GM10847 (cell line): Measurements from ENCODE around the gene CHAC2.
A peak's percentile ranks its signal among the peaks of the same experiment; 100 is the strongest.

Experiments used
- POLR2A ChIP-seq: IDR thresholded peaks from 2 replicates; pipeline ENCODE4 v1.6.1; 2011; ENCODE audit not compliant: insufficient read length; ENCODE audit errors: extremely low read depth

Gene CHAC2

GRCh38 chr2:53769318-53769945, 1.8 kb downstream of the CHAC2 start:
- TF ChIP-seq POLR2A = no peak

DNA sequence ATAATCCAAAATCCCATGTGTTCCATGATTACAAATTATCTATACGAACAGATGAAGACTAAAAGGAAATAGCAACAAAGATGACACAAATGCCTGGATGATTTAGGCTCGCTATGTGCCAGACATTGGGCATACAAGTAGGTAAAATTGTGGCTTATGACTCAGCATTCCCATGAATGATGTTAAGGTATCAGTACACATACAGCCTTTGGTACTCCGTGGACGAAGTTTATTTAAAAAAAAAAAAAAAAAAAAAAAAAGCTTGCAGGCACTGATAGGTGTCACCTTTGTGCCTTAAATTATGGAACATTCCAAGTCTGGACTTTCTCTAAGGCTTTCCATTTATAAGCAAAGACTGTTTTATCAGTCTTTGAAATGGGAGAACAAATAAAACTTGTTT, 2.7 kb downstream of the CHAC2 start:
- TF ChIP-seq POLR2A = no peak

DNA sequence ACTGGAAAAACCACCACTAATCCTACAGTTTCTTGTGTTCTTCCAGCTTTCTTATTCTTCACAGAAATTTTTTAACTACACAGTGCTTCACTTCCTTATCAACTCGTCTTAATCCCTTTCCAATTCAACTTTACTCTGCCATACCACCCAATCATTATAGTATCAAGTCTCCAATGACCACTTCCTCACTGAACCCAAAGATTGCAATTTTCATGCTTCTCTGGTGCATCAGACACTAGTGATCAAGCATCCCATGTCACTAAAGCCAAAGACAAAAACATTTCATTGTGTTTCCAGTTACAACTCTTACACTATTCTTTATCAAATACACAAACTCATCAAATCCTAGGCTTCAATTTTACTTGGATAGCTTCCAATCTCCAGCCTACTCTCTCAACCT, 9.5 kb downstream of the CHAC2 start:
- no peak for TF ChIP-seq POLR2A

DNA sequence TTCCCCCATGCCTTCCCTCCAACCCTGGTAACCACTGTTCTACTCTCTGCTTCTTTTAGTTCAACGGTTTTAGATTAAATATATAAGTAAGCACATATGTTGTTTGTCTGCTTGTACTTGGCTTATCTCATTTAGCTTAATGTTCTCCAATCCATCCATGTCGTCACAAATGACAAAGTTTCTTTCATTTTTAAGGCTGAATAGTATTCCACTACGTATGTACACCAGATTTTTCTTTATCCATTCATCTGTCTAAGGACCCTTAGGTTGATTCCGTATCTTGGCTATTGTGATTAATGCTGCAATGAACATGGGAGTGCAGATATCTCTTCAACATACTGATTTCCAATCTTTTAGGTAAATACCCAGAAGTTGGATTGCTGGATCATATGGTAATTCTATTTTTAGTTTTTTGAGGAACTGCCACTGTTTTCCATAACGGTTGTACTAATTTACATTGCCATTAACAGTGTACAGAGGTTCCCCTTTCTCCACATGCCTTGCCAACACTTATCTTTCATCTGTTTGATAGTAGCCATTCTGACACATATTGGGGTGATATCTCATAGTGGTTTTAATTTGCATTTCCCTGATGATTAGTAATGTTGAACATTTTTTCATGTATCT, 11.0 kb downstream of the CHAC2 start:
- no peak for TF ChIP-seq POLR2A

- no peak for TF ChIP-seq POLR2A
These were observed 12.5 kb downstream of the CHAC2 start for GRCh38 chr2:53780056-53780455.

DNA sequence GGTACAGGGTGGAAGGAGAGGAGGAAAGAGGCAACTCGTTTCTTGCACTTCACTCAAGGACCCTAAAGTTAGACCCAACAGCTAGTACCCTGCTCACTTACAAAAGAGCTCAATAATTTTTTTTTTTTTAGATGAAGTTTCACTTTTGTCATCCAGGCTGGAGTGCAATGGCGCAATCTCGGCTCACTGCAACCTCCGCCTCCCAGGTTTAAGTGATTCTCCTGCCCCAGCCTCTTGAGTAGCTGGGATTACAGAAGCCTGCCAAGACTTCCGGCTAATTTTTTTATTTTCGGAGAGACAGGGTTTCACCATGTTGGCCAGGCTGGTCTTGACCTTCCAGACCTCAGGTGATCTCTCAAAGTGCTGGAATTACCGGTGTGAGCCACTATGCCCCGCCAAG, 15.1 kb downstream of the CHAC2 start:
- no peak for TF ChIP-seq POLR2A

DNA sequence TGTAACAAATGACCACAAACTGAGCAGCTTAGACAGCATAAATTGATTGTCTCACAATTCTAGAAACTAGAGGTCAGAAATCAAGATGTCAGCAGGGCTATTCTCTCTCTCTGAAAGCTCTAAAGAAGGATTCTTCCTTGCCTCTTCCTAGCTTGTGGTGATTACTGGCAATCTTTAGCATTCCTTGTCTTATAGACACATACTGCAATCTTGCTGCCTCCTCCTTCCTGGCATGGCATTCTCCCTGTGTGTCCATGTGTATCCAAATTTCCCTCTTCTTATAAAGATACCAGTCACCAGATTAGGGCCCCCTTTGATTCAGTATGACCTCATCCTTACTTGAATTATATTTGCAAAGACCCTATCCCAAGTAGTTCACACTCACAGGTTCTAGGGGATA, 16.8 kb downstream of the CHAC2 start:
- no peak for TF ChIP-seq POLR2A

- TF ChIP-seq POLR2A = no peak
These were observed 17.8 kb downstream of the CHAC2 start for GRCh38 chr2:53785366-53785765.

DNA sequence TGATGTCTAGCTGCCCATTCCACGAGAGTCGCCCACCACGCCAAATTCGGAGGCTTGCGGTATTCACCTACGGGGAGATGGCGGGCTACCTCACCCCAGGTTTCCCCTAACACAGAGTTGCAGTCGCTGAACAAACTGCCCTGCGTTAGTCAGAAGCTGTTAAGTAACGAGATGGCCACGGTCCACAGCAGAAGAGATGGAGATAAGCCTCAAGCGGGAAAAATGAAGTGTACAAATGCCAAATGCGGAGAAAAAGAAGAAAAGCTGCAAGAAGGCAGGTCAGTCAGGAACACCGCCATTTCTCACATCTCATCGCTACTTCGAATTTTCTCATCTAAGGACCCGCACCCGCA, 18.7 kb downstream of the CHAC2 start:
- no peak for TF ChIP-seq POLR2A

- TF ChIP-seq POLR2A = peak; percentile 63
These were observed 19.4 kb downstream of the CHAC2 start, which contains the start of the genes ASB3 and ERLEC1 for GRCh38 chr2:53786705-53787613. Gene ASB3, minus strand, starts transcription at chr2:53786953. Its CDS starts 21,381 bp downstream, at chr2:53765572. Gene ERLEC1, plus strand, starts transcription at chr2:53787044. Its CDS starts 167 bp downstream, at chr2:53787211.

- no peak for TF ChIP-seq POLR2A
These were observed 20.1 kb downstream of the CHAC2 start for GRCh38 chr2:53787614-53788289.

DNA sequence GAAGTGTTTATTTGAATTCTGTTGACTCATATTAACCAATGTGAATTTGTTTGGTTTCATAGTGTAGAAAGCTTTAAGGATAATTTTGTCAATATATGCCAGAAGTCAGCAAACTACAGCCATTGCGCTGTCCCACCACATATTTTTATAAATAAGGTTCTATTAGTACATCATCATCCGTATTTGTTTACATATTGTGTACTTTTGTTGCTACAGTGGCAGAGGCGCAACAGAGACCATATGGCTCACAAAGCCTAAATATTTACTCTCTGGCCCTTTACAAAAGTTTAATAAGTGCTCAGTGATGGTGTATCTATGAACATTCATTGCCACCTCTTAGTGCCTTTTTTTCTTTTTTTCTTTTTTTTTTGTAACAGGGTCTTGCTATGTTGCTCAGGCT, 25.7 kb downstream of the CHAC2 start:
- no peak for TF ChIP-seq POLR2A

DNA sequence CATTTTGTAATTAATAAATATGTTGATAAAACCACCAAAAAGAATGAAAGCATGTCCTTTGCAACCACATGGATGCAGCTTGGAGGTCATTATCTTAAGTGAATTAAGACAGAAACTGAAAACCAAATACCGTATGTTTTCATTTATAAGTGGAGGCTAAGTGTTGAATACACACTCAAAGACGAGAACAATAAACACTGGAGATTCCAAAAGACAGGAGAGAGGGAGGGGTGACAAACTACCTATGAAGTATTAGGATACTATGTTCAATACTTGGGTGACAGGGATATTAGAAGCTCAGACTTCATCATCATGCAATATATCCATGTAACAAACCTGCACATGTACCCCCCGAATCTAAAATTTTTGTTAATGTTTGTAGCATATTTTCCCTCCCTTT, 26.2 kb downstream of the CHAC2 start:
- TF ChIP-seq POLR2A = no peak

GRCh38 chr2:53801547-53801946, 33.9 kb downstream of the CHAC2 start:
- no peak for TF ChIP-seq POLR2A

DNA sequence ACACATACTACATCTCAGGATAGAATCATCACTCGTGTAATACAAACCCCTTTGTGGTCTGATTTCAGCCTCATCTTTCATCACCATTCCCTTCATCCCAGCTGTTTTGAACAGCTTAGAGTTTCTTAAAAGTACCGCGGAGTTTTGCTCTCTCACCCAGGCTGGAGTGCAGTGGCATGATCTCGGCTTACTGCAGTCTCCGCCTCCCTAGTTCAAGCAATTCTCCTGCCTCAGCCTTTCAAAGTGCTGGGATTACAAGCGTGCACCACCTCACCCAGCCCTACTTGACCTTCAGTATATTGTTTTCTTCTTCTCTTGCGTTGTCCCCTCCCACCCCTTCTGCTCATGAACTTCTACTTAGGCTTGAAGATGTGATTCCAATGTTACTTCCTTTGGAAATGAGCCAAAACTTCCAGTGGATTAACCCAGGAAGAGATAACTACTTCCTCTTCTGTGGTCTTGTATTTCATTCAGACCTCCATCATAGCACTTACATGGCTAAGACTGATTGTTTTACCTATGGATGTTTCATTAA, 35.1 kb downstream of the CHAC2 start:
- TF ChIP-seq POLR2A = no peak

GRCh38 chr2:53811601-53812000, 44.0 kb downstream of the CHAC2 start:
- no peak for TF ChIP-seq POLR2A

GRCh38 chr2:53813151-53813550, 45.5 kb downstream of the CHAC2 start:
- no peak for TF ChIP-seq POLR2A
